Sigmoid colon (tissue), 4 donors: ENCODE measurements around the gene RANBP9.

Source experiments
- EP300 ChIP-seq, 4 donors: sonication (generic); formaldehyde crosslinking; IDR thresholded peaks; one replicate each; pipeline ENCODE4 v1.6.1; 2017; ENCODE audit warnings: antibody characterized with exemption in 4 of 4
- POLR2A ChIP-seq, 2 donors: fragments of 450-650 bp; IDR thresholded peaks; one replicate each; pipeline ENCODE4 v1.6.1; 2016; ENCODE audit warnings: antibody characterized with exemption in 2 of 2, mild to moderate bottlenecking in 2 of 2, moderate library complexity in 2 of 2
- TF ChIP-seq, protein P1 (sequence below), 4 experiments: fragments of 450-650 bp in 3 of 4; fragments of 200-600 bp in 1 of 4; IDR thresholded peaks; one replicate each; pipeline ENCODE4 v1.5.1; 2016 to 2019; ENCODE audit warnings: antibody characterized with exemption in 4 of 4, mild to moderate bottlenecking in 3 of 4, moderate library complexity in 2 of 4

DNA sequence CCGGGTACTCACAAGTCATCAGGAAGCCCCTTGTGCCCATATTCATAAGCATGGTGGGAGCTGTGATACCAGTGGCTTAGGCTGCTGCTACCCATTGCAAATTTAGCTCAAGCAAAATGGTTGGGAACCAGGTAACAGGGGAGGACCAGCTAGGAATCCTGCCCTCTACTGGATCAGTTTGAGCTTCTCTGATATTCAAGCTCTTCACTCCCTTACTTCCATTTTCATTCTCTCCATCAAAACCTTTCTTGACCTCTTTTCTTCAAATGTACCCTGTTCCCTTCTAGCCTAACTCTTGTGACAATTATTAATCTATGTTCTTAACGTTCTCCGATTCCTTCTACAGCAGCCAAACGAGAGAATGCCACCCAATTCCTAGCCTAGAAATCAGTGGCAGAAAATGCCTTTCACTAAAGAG, 86.8 kb downstream of the RANBP9 start:
- TF ChIP-seq, protein P1, sequence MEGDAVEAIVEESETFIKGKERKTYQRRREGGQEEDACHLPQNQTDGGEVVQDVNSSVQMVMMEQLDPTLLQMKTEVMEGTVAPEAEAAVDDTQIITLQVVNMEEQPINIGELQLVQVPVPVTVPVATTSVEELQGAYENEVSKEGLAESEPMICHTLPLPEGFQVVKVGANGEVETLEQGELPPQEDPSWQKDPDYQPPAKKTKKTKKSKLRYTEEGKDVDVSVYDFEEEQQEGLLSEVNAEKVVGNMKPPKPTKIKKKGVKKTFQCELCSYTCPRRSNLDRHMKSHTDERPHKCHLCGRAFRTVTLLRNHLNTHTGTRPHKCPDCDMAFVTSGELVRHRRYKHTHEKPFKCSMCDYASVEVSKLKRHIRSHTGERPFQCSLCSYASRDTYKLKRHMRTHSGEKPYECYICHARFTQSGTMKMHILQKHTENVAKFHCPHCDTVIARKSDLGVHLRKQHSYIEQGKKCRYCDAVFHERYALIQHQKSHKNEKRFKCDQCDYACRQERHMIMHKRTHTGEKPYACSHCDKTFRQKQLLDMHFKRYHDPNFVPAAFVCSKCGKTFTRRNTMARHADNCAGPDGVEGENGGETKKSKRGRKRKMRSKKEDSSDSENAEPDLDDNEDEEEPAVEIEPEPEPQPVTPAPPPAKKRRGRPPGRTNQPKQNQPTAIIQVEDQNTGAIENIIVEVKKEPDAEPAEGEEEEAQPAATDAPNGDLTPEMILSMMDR (IDR thresholded peaks at IDR 0.05): peak in 1 of 4 experiments; percentile 26
- TF ChIP-seq POLR2A (IDR thresholded peaks at IDR 0.05) (no peak), EP300 (IDR thresholded peaks at IDR 0.05) (no peak)
